Lung (tissue), 12 donors: ENCODE results near the gene FRAT1. TPM values are rescaled to one million over a fixed set of nuclear protein-coding genes. Genes with fewer than 3 reads are reported as not detected.

Source experiments
- ATAC-seq: fragments of 200-7000 bp; cut with Tn5 transposase; one replicate; pipeline ENCODE4 v1.9.1; 2020; ENCODE audit warnings: moderate number of reproducible peaks; ENCODE audit not compliant: insufficient read depth, low FRiP score
- DNase-seq, 3 donors: peaks; one replicate each; pipeline ENCODE4 v3.0.0-alpha.2; 2013 to 2017
- H3K27ac ChIP-seq, 2 donors: one replicate each; pipeline ENCODE4 v1.5.1; 2013; ENCODE audit warnings: mild to moderate bottlenecking in 2 of 2, moderate library complexity in 2 of 2, control low read depth in 1 of 2, inconsistent platforms in 1 of 2, low read depth in 1 of 2, low read length in 1 of 2
- H3K27me3 ChIP-seq, 3 donors: one replicate each; pipeline ENCODE4 v1.5.1; 2013; ENCODE audit warnings: low read length in 2 of 3; ENCODE audit not compliant: control insufficient read depth in 3 of 3, insufficient read depth in 3 of 3
- H3K36me3 ChIP-seq, 4 donors: one replicate each; pipeline ENCODE4 v1.5.1; 2013; ENCODE audit warnings: low read length in 4 of 4, mild to moderate bottlenecking in 1 of 4, moderate library complexity in 1 of 4; ENCODE audit not compliant: control insufficient read depth in 4 of 4, insufficient read depth in 4 of 4
- H3K4me1 ChIP-seq, 5 donors: one replicate each; pipeline ENCODE4 v1.5.1; 2013; ENCODE audit warnings: low read length in 5 of 5, mild to moderate bottlenecking in 2 of 5, moderate library complexity in 1 of 5; ENCODE audit not compliant: control insufficient read depth in 5 of 5, insufficient read depth in 5 of 5
- H3K4me3 ChIP-seq: one replicate; pipeline ENCODE4 v1.5.1; 2013; ENCODE audit warnings: mild to moderate bottlenecking, control low read depth, moderate library complexity
- H3K9ac ChIP-seq, 2 donors: one replicate each; pipeline ENCODE4 v1.5.1; 2013; ENCODE audit warnings: low read length in 2 of 2, control low read depth in 1 of 2; ENCODE audit not compliant: insufficient read depth in 1 of 2
- H3K9me3 ChIP-seq, 4 donors: one replicate each; pipeline ENCODE4 v1.5.1; 2013; ENCODE audit warnings: low read length in 3 of 4, mild to moderate bottlenecking in 1 of 4, moderate library complexity in 1 of 4; ENCODE audit not compliant: control insufficient read depth in 4 of 4, insufficient read depth in 3 of 4
- WGBS, 2 donors: extraction: QIAGEN DNeasy Blood & Tissue Kit; methylation state at CpG; one replicate each; pipeline ENCODE4 v1.1.7; 2013; 5-methylcytosine and 5-hydroxymethylcytosine counted together
- polyA plus RNA-seq, 2 donors: library from polyadenylated mRNA; stranded (reverse); fragments of 200-250 nt; gene quantifications; one replicate each; pipeline ENCODE4 v1.2.1, GENCODE V29; 2013
- total RNA-seq, 2 donors: library from RNA; depleted of rRNA in 1 of 2; stranded (reverse); fragments of >200 nt in 1 of 2; gene quantifications; one replicate each; pipeline ENCODE4 v1.2.1, GENCODE V29; 2014 to 2021
- TF ChIP-seq, protein P1 (sequence below): IDR thresholded peaks from 2 replicates; pipeline ENCODE4 v1.5.1; 2012; ENCODE audit warnings: mild to moderate bottlenecking; ENCODE audit errors: control extremely low read depth, extremely low read depth
- donor health status: control.
- donor health status: control.
- donor health status: Bipolar disorder and iron deficiency.
- donor health status: healthy.
- donor health status: DM: yes; HTN: yes; CAD: no.

Gene FRAT1
- total and polyA plus RNA-seq, 4 donors, result 2.3 to 14.3 (median 7.5) TPM

DNA sequence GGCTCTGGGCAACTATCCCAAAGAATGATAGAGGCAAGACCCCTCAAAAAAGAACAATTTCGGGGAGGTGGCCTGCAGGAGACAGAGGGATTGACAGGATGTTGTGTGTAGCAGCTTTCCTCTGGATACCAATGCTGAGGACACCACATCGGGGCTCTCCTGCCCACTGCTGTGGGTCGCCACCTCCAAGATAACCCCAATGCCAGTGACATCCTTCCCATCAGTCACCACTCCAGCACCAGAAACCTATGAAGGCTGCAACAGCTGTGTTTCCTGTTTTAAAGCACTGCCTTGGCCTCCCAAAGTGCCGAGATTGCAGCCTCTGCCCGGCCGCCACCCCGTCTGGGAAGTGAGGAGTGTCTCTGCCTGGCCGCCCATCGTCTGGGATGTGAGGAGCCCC is 44.2 kb upstream of the FRAT1 start:
- no peaks in the 10 kb centered on the region for H3K9me3 ChIP-seq
- no peaks in the 10 kb centered on the region for H3K27me3 ChIP-seq
- DNase-seq (no peak), ATAC-seq (no peak)
- H3K4me1 ChIP-seq, result peaks cover 0 to 10% (median 0%) of the 10 kb centered on the region in 5 donors
- TF ChIP-seq, protein P1, sequence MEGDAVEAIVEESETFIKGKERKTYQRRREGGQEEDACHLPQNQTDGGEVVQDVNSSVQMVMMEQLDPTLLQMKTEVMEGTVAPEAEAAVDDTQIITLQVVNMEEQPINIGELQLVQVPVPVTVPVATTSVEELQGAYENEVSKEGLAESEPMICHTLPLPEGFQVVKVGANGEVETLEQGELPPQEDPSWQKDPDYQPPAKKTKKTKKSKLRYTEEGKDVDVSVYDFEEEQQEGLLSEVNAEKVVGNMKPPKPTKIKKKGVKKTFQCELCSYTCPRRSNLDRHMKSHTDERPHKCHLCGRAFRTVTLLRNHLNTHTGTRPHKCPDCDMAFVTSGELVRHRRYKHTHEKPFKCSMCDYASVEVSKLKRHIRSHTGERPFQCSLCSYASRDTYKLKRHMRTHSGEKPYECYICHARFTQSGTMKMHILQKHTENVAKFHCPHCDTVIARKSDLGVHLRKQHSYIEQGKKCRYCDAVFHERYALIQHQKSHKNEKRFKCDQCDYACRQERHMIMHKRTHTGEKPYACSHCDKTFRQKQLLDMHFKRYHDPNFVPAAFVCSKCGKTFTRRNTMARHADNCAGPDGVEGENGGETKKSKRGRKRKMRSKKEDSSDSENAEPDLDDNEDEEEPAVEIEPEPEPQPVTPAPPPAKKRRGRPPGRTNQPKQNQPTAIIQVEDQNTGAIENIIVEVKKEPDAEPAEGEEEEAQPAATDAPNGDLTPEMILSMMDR, result no peak
- H3K4me3 ChIP-seq, result no peak overlapping the region
- peaks cover 0 to 1% (median 0%) of the 10 kb centered on the region in 4 donors for H3K36me3 ChIP-seq
- H3K27ac ChIP-seq, result no peak overlapping the region
- WGBS, 2 donors, result 40 to 70% methylated on average over 3 of the region's 9 CpGs
- H3K9ac ChIP-seq, result no peak overlapping the region

DNA sequence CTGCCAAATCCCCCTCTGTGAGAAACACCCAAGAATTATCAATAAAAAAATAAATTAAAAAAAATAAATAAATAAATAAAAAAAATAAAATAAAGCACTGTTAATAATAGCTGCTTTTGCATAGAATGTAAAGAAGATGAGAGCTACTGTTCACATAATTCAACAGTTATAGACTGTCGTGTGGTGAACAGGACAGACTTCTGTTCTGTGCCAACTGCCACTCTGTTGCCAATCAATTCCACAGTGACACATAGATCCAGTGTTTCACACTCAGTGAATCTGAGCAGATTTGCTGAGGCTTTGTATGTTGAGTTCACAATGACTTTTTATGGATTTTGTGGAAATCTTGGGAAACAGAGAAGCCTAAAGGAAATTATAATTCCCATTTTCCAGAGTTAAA is 41.5 kb upstream of the FRAT1 start:
- H3K36me3 ChIP-seq, result no peaks in the 10 kb centered on the region
- no peak overlapping the region for H3K27ac ChIP-seq
- DNase-seq (no peak), ATAC-seq (no peak)
- 22 to 57% methylated on average over 1 of the region's 1 CpG for WGBS, 2 donors
- H3K9ac ChIP-seq, result no peak overlapping the region
- H3K4me1 ChIP-seq, result peaks cover 0 to 10% (median 0%) of the 10 kb centered on the region in 5 donors
- TF ChIP-seq, protein P1, result no peak
- no peaks in the 10 kb centered on the region for H3K9me3 ChIP-seq
- H3K4me3 ChIP-seq, result no peak overlapping the region
- H3K27me3 ChIP-seq, result no peaks in the 10 kb centered on the region

DNA sequence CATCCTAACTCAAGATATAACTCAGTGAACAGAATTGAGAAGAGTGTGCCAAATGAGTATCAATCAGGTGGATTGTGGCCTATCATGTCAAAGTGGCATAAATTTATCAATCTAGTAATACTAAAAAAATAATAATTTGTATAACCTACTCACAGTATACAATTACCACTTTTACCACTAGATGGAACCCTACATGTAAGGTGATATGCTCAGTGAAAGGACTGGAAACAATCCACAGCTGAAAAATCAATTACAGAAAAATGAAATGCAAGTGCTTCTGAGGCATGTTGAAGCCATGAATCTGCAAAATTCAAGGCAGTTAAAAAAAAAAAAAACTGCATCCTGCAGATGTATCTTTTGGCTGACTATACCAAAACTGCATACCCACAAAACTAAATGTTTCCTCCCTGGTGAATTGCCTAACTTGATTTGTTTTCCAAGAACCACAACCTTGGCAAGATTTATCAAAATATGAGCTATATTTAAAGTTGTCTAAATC is 40.5 kb upstream of the FRAT1 start:
- TF ChIP-seq, protein P1, result peak; percentile 56
- H3K4me1 ChIP-seq, result peaks cover 0 to 10% (median 0%) of the 10 kb centered on the region in 5 donors
- no peak overlapping the region for H3K9ac ChIP-seq
- H3K9me3 ChIP-seq, result no peaks in the 10 kb centered on the region
- H3K27me3 ChIP-seq, result no peaks in the 10 kb centered on the region
- peak in 2 of 3 donors; percentile 93 to 94 for DNase-seq
- no peaks in the 10 kb centered on the region for H3K36me3 ChIP-seq
- no peak overlapping the region for H3K27ac ChIP-seq
- no peak overlapping the region for H3K4me3 ChIP-seq
- ATAC-seq, result peak; percentile 85
